Measurements from ENCODE around the gene CALHM1.
"Not testable (repeated sequence)": the region's sequence is repeated elsewhere in the genome, so short reads cannot be mapped to it uniquely, and the experiment has no call there.

CALHM1 gene

GRCh38 chr10:103429647-103430046, 29.1 kb downstream of the CALHM1 start:
- no peak for TF ChIP-seq CTCF (IDR thresholded peaks at IDR 0.05; ENCODE audit: control insufficient read depth, extremely low read depth, insufficient read depth)
- H3K4me3 ChIP-seq (ENCODE audit: low read depth, low read length), result no peak overlapping the region
- DNase-seq (ENCODE audit: low read depth), result no peak

- no peak for DNase-seq (ENCODE audit: low read depth)
- no peak for TF ChIP-seq CTCF (IDR thresholded peaks at IDR 0.05; ENCODE audit: control insufficient read depth, extremely low read depth, insufficient read depth)
Measured at GRCh38 chr10:103428989-103429643, 29.6 kb downstream of the CALHM1 start.

GRCh38 chr10:103427866-103428265, 30.8 kb downstream of the CALHM1 start:
- no peak for TF ChIP-seq CTCF (IDR thresholded peaks at IDR 0.05; ENCODE audit: control insufficient read depth, extremely low read depth, insufficient read depth)
- DNase-seq (ENCODE audit: low read depth), result no peak
- no peak overlapping the region for H3K4me3 ChIP-seq (ENCODE audit: low read depth, low read length)

More at GRCh38 chr10:103428989-103429643, 29.6 kb downstream of the CALHM1 start:
- no peak overlapping the region for H3K4me3 ChIP-seq (ENCODE audit: low read depth, low read length)

- no peak for TF ChIP-seq CTCF (IDR thresholded peaks at IDR 0.05; ENCODE audit: control insufficient read depth, extremely low read depth, insufficient read depth)
- DNase-seq (ENCODE audit: low read depth), result no peak
Measured at GRCh38 chr10:103423748-103424147, 35.0 kb downstream of the CALHM1 start.

GRCh38 chr10:103419101-103419500, 39.6 kb downstream of the CALHM1 start:
- no peak overlapping the region for H3K4me3 ChIP-seq (ENCODE audit: low read depth, low read length)
- DNase-seq (ENCODE audit: low read depth), result no peak
- TF ChIP-seq CTCF (IDR thresholded peaks at IDR 0.05; ENCODE audit: control insufficient read depth, extremely low read depth, insufficient read depth), result no peak

More at GRCh38 chr10:103423748-103424147, 35.0 kb downstream of the CALHM1 start:
- H3K4me3 ChIP-seq (ENCODE audit: low read depth, low read length), result no peak overlapping the region

- H3K4me3 ChIP-seq (ENCODE audit: low read depth, low read length), result no peak overlapping the region
- TF ChIP-seq CTCF (IDR thresholded peaks at IDR 0.05; ENCODE audit: control insufficient read depth, extremely low read depth, insufficient read depth), result no peak
- no peak for DNase-seq (ENCODE audit: low read depth)
Measured at GRCh38 chr10:103417601-103418000, 41.1 kb downstream of the CALHM1 start.

- DNase-seq (ENCODE audit: low read depth); H3K4me3 ChIP-seq (ENCODE audit: low read depth, low read length): not testable (repeated sequence)
Measured at GRCh38 chr10:103417148-103417469, 41.6 kb downstream of the CALHM1 start.
